Breast epithelium (tissue), 3 donors: ENCODE results near the gene MYH9.

Experiments used
- CTCF ChIP-seq, 3 donors: fragments of 450-650 bp; IDR thresholded peaks; one replicate each; pipeline ENCODE4 v1.5.1; 2016 to 2017; ENCODE audit warnings: antibody characterized with exemption in 3 of 3, mild to moderate bottlenecking in 3 of 3, moderate library complexity in 3 of 3
- POLR2A ChIP-seq: fragments of 450-650 bp; IDR thresholded peaks from one replicate; pipeline ENCODE4 v1.6.1; 2016; ENCODE audit warnings: antibody characterized with exemption, mild to moderate bottlenecking, moderate library complexity

- TF ChIP-seq POLR2A (no peak), CTCF (IDR thresholded peaks at IDR 0.05) (no peak)
Measured at GRCh38 chr22:36419912-36420882, 32.4 kb upstream of the MYH9 start.
